NCI-H1105 treated with DMSO at 0.1 percent for 48 hours (cell line): ENCODE data around the gene AHRR.

ENCODE experiments used
- DNase-seq: peaks from one replicate; lab custom pipeline; 2025; lab: John Stamatoyannopoulos, UW

AHRR gene

DNA sequence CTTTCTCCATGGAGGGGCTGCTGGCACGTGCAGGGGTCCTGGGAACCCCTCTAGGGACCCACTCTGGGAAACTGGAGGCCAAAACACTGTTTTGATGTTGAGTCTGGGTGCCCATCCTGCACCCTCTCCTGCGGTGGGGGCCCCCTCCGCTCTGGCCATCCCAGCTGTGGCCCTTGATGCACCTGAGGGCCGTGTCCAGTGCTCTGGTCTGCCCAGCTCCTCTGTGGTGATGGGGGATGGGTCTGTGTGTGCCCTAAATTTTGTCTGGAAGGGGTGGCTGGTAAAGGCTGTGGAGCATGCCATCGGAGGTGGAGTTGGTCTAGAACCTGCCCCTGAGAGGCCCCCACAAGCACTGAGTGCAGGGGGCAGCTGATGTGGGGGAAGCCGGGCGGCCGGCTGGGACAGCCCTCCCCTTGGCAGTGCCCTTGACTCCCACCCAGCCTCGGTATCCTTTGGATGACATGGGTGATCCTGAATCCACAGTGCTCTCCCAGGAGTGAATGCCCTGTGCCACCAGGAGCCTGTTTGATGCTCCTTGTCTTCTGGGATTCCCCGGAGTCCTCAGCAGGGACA, 26.3 kb downstream of the AHRR start:
- no peak for DNase-seq

DNA sequence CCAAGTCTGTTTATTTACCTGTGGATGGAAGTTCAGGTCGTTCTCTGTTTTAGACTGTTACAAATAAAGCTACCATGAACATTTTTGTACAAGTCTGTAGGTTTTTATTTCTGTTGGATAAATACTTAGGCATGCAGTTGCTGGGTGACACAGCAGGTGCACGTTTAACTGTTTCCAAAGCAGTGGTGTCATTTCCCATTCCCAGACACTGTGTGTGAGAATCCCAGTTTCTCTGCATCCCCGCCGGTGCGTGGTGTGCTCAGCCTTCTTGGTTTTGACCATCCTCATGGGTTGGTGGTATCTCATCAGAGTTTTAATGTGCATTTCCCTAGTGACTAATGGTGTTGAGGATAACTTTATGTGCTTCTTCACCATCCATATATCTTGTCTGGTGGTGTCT, 27.2 kb downstream of the AHRR start:
- no peak for DNase-seq

GRCh38 chr5:350355-350754, 28.8 kb downstream of the AHRR start:
- DNase-seq = no peak

- no peak for DNase-seq
Observed at GRCh38 chr5:351084-351920, 29.8 kb downstream of the AHRR start.

- no peak for DNase-seq
Observed at GRCh38 chr5:351921-352245, 30.4 kb downstream of the AHRR start.

DNA sequence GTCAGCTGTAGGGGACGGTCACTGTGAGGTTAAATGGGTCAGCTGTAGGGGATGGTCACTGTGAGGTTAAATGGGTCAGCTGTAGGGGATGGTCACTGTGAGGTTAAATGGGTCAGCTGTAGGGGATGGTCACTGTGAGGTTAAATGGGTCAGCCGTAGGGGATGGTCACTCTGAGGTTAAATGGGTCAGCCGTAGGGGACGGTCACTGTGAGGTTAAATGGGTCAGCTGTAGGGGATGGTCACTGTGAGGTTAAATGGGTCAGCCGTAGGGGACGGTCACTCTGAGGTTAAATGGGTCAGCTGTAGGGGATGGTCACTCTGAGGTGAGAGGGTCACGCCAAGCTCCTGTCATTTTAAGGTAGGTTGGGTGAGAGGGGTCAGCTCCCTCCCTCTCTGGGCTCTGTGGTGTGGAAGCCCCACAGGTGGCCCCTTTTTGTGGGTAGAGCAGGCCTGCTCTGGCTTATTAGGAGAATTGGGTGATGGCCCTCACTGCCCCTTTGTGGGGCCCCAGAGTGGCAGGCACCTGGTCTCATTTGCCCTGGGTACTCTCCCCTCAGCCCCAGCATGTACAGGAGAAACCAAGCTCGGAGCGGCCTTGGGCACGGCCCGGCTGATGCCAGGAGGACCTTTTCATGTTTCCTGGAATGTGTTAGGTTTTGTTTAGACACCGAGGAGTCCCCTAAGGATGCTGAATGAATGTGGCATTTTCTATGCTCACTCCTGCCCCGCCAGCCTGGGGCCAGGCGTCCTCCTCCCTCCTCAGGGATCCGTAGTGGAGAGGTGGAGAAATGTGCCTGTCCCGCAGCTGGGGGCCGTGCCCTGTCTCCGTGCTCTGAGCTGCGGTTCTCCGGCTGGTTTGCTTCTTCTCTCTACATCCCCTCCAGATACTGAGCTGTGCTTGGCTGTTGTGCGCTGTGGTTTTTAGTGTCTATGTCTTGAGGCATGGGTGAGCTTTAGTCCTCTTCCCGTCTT, 31.4 kb downstream of the AHRR start:
- DNase-seq = no peak

DNA sequence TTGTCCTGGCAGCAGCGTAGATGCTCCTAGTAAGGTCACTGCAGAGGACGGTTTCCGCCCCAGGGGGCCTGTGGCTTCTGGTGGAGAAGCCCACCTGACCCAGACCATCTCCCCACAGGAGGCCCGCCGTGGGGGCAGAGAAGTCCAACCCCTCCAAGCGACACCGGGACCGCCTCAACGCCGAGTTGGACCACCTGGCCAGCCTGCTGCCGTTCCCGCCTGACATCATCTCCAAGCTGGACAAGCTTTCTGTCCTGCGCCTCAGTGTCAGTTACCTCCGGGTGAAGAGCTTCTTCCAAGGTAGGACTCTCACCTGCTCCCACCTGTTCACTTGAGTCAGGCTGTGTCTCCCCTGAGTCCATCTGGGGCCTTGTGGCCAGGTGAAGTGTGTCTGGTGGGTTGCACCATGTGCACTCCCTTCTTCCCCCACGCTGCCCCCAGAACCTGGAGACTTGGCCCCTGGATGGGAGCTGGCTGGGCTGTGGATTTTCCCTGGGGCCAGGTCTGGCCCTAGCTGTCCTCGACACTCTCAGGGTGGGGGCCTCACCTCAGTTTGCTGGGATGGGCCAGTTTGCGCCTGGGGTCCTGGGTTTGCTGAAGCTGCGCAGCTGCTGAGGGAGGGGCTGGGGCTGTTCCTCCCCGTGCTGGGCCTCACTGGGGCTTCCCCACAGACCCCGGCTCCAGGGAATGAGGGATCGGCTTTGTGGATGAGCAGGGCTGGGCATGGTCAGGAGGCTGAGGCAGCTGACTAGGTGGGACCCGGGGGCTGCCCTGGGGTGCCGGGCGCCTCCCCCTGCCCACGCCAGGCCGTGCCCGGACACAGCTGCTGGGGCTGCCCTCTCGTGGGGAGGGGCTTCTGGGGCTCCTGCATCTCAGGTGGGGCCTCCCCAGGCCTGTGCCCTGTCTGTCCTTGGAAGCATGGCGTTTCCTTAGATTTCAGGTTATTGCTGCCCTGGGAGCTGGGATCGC, 32.4 kb downstream of the AHRR start:
- no peak for DNase-seq

- DNase-seq = no peak
Observed at GRCh38 chr5:354581-355378, 33.3 kb downstream of the AHRR start.

DNA sequence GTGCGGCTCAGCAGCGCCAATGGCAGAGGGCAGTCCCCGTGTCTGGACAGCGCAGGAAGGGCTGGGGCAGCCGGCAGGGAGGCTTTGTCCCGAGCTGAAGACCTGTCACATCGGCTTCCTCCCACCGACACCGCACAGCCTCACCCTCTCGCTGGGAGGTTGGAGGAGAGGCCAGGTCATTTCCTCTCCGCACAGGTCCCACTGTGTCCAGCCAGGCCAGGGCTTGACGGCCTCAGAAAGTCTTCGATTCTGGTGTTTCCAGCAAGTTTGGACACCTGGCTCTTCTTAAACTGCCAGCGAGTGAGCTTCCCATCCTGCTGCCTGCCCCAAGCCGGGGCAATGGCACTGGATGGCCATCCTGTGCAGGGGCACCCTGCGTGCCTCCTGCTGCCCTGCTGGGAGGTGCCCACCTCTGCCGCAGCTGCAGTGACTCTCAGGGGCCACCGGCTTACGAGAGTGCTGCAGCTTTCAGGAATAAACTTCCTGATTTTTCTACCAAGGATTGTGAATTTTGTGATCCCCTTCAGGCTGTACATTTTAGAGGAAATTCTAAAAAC, 33.9 kb downstream of the AHRR start:
- DNase-seq = no peak

GRCh38 chr5:355958-356357, 34.4 kb downstream of the AHRR start:
- no peak for DNase-seq

GRCh38 chr5:359301-359897, 37.9 kb downstream of the AHRR start:
- no peak for DNase-seq

- DNase-seq = no peak
Observed at GRCh38 chr5:360257-361027, 38.9 kb downstream of the AHRR start.

DNA sequence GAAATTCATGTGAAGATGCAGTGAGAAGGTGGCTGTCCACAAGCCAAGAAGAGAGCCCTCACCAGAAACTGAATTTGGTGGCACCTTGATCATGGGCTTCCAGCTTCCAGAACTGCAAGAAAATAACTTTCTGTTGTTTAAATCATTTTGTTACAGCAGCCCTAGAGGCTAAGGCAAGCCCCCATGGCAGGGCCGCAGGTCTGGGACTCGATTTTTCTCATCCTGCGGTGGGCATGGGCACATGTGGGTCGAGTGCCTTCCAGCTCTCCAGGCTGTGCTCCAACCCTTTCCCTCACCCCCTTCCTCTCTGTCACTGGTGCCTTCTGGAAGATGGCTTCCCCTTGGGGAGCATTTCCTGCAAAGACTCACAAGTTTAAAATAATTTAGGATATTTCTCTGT, 40.7 kb downstream of the AHRR start:
- no peak for DNase-seq

DNA sequence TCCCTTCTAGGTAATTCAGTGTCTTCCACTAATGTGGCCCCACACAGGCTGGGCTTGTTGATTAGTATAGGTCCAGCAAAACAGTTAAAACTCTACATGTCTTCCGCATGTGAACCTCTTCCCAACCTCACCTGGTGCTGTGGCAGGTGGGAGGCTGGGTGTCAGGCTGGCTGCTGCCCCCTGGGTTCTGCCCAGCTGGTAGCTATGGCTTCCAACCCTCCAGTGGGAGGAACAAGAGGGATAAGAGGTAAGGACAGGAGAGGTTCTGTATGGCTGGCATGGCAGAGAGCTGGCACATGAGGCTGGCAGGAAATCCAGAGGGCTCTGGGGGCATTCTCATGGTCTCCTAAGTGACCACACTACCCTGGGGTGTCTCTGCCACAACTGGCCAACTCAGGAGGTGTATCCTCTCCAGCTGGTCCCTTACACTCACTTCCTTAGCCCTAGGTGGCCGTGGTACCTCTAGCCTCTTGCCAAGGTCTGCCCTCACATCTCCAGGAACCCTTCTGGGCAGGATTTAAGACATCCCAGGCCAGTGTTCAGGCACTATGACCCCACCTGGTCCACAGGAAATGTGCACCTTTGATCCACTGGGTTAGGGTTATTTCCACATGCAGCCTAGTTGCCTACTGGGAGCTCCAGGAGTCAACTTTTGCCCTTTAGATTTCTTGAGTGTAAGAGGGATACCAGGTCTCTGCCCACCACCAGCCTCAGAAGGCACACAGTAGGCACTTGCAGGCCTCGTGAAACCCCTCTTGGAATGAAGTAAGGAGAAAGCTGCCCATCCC, 41.7 kb downstream of the AHRR start:
- DNase-seq = no peak

DNA sequence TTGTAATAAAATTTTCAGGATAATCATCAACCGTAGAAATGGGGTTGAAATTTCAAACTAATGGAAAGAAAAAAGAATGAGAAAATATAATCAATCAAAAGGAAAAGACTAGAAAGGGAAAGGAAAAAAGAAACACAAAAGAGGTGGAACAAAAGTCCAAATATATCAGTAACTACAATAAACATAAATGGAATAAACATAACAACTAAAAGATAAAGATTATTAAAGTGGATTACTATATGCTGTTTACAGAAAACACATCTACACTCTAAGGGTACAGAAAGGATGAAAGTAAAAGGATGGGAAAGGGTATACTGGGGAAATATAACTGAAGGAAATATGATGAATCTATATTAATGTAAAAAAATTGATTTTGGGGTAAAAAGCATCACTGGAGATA, 43.0 kb downstream of the AHRR start:
- DNase-seq = no peak

DNA sequence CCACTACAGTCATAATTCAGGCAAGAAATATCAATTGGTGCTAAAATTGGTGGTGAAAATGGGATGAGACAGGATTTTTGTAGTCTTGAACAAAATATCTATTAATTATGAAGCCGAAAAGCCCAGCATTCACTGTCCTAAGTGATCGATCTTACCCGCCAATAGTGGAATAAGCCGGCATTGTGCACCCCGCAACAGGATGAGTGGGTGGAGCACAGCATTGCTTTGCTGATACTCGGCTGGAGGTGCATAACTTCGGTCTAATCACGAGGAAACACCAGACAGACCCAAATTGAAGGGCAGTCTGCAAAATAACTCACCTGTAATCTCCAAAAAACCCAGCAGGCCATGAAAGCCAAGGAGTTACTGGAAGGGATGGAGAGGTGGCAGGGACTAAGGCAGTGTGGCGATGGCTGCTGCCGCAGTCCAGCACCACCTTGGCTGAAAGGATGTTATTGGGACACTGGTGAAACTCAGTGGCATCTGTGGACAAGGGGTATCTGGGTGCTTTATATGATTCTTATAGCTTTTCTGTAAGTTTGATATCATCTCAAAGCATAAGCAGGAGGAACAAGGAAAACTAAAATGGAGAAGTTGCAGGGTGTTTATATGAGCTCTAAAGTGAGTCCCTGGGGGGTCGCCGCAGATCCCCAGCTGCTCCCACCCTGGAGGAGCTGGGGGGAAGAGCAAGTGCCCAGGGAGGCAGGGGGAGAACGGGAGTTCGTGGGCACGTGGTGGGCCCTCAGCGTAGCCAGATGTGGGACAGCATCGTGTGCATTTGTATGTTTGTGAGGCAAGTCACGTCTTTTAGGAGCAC, 45.2 kb downstream of the AHRR start:
- no peak for DNase-seq

DNA sequence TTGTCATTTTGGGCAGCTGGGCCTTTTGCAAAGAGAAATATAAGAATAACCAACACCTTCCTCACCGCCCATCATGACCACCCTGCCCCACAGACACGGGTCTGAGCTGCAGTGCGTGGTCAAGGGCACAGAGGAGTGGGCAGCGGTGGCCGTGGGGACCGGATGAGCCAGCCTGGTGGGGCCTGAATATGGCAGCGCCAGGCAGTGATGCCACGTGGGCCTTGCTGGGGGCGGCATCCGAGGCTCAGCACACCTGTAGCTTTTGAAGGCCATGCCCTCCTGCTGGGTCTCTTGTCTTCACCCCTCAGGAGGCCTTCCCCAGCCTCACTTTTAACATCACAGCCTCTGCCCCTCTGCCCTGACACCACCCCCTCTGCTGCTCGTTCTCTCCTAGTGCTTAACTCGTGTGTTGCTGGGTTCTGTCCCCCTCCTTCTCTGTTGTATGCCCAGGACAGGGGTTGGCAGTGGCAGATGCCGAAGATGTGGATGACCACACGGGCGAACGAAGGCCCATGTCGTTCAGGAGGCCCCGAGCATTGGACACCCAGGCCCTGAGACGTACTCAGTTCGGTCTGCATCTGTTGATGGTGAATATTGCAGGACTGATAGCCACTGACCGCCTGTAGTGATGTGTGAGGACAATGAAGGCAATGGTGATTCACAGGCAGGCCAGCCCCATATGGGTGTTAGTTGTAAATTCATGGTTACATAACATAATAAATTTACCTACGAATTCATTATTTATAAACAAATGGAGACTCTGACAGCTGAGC, 46.0 kb downstream of the AHRR start:
- no peak for DNase-seq
